Ishikawa (cell line): ENCODE results near the gene SLC25A26.

Experiments
- CEBPB ChIP-seq: IDR thresholded peaks from 2 replicates; pipeline ENCODE4 v1.6.1; 2012
- CREB1 ChIP-seq: IDR thresholded peaks from 2 replicates; pipeline ENCODE4 v1.6.1; 2012; ENCODE audit warnings: low read depth
- EGR1 ChIP-seq: IDR thresholded peaks from 2 replicates; pipeline ENCODE4 v1.6.1; 2012
- EP300 ChIP-seq: IDR thresholded peaks from 2 replicates; pipeline ENCODE4 v1.6.1; 2012; ENCODE audit warnings: borderline replicate concordance
- FOXM1 ChIP-seq: IDR thresholded peaks from 2 replicates; pipeline ENCODE4 v1.6.1; 2012; ENCODE audit warnings: low read depth, borderline replicate concordance
- NFIC ChIP-seq: IDR thresholded peaks from 2 replicates; pipeline ENCODE4 v1.6.1; 2012
- RAD21 ChIP-seq: IDR thresholded peaks from 2 replicates; pipeline ENCODE4 v1.6.1; 2012; ENCODE audit warnings: low read depth
- TAF1 ChIP-seq: IDR thresholded peaks from 2 replicates; pipeline ENCODE4 v1.6.1; 2012; ENCODE audit warnings: low read depth, mild to moderate bottlenecking
- TCF12 ChIP-seq: IDR thresholded peaks from 2 replicates; pipeline ENCODE4 v1.6.1; 2012; ENCODE audit warnings: low read depth
- TEAD4 ChIP-seq: IDR thresholded peaks from 2 replicates; pipeline ENCODE4 v1.6.1; 2012
- YY1 ChIP-seq: IDR thresholded peaks from 2 replicates; pipeline ENCODE4 v1.6.1; 2012; ENCODE audit warnings: low read depth
- ZBTB7A ChIP-seq: IDR thresholded peaks from 2 replicates; pipeline ENCODE4 v1.6.1; 2012; ENCODE audit warnings: low read depth
- TF ChIP-seq, protein P1 (sequence below): IDR thresholded peaks from 2 replicates; pipeline ENCODE4 v1.6.1; 2012; ENCODE audit warnings: low read depth, mild to moderate bottlenecking
- TF ChIP-seq, protein P2 (sequence below): IDR thresholded peaks from 2 replicates; pipeline ENCODE4 v1.6.1; 2012
- TF ChIP-seq, protein P3 (sequence below): IDR thresholded peaks from 2 replicates; pipeline ENCODE4 v1.6.1; 2012

Gene SLC25A26

DNA sequence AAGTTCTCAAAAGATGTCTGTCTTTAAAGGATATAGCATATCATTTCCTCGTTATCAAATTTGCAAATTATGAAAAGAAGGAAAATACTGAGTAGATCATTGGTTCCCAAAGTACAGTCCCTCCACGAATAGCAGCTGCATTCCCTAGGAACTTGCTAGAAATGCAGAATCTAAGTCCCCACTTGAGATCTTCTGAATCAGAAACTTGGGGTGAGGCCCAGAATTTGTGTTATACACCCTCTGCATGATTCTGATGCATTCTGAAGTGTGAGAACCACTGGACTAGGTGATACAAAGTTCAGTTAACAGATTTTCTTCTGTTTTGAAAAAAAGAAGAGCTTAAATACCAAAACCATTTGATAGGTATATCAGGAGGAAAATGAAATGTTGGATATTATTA, 77.1 kb downstream of the SLC25A26 start:
- TF ChIP-seq YY1 (no peak), CEBPB (no peak), CREB1 (no peak), RAD21 (no peak), TCF12 (no peak), ZBTB7A (no peak), TAF1 (no peak), EP300 (no peak), EGR1 (no peak), NFIC (no peak), FOXM1 (no peak), TEAD4 (no peak)
- TF ChIP-seq, protein P1, sequence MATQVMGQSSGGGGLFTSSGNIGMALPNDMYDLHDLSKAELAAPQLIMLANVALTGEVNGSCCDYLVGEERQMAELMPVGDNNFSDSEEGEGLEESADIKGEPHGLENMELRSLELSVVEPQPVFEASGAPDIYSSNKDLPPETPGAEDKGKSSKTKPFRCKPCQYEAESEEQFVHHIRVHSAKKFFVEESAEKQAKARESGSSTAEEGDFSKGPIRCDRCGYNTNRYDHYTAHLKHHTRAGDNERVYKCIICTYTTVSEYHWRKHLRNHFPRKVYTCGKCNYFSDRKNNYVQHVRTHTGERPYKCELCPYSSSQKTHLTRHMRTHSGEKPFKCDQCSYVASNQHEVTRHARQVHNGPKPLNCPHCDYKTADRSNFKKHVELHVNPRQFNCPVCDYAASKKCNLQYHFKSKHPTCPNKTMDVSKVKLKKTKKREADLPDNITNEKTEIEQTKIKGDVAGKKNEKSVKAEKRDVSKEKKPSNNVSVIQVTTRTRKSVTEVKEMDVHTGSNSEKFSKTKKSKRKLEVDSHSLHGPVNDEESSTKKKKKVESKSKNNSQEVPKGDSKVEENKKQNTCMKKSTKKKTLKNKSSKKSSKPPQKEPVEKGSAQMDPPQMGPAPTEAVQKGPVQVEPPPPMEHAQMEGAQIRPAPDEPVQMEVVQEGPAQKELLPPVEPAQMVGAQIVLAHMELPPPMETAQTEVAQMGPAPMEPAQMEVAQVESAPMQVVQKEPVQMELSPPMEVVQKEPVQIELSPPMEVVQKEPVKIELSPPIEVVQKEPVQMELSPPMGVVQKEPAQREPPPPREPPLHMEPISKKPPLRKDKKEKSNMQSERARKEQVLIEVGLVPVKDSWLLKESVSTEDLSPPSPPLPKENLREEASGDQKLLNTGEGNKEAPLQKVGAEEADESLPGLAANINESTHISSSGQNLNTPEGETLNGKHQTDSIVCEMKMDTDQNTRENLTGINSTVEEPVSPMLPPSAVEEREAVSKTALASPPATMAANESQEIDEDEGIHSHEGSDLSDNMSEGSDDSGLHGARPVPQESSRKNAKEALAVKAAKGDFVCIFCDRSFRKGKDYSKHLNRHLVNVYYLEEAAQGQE: no peak
- TF ChIP-seq, protein P2, sequence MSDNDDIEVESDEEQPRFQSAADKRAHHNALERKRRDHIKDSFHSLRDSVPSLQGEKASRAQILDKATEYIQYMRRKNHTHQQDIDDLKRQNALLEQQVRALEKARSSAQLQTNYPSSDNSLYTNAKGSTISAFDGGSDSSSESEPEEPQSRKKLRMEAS: no peak
- TF ChIP-seq, protein P3, sequence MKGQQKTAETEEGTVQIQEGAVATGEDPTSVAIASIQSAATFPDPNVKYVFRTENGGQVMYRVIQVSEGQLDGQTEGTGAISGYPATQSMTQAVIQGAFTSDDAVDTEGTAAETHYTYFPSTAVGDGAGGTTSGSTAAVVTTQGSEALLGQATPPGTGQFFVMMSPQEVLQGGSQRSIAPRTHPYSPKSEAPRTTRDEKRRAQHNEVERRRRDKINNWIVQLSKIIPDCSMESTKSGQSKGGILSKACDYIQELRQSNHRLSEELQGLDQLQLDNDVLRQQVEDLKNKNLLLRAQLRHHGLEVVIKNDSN: no peak

DNA sequence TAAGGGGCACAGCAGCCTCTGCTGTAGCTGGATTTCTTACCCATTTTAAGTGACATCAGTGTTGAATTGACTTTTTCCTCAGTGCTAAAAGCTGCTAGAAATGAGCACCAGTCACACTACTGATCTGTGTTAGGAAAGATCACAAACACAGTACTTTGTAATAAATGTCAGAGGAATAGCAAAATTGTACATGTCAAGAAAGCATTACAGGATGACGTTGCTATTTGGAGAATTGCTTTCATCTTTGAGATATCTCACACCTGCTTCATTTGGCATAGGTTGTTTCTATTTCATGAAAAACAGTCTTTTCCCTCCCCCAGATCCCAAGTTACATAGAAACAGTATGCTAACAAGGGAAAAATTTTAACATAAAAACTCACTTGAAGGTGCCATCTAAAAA, 77.8 kb downstream of the SLC25A26 start:
- no peak for TF ChIP-seq CEBPB
- TF ChIP-seq NFIC: no peak
- TF ChIP-seq RAD21: no peak
- no peak for TF ChIP-seq ZBTB7A
- TF ChIP-seq TCF12: no peak

DNA sequence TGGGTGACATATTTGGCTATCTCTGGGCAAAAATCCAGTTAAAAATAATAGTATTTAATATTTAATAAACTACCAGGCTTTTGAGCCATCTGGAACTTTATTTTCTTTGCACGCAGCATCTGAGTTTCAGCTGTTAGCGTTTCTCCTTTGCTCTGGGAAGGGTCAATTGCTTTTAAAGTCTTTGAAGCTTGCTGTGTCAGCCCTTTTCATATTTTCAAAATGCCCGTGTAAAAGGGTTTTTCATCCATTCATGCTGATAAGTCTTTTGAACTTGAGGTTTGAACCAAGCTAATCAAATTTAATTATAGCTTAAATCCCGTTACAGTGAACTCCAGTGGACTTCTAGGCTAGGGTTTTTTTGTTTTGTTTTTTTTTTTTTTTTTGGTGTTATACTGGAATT, 79.1 kb downstream of the SLC25A26 start:
- TF ChIP-seq, protein P3: no peak
- no peak for TF ChIP-seq CREB1
- no peak for TF ChIP-seq TEAD4
- TF ChIP-seq ZBTB7A: no peak
- no peak for TF ChIP-seq RAD21
- no peak for TF ChIP-seq EP300
- TF ChIP-seq TAF1: no peak
- TF ChIP-seq YY1: no peak
- TF ChIP-seq NFIC: no peak

DNA sequence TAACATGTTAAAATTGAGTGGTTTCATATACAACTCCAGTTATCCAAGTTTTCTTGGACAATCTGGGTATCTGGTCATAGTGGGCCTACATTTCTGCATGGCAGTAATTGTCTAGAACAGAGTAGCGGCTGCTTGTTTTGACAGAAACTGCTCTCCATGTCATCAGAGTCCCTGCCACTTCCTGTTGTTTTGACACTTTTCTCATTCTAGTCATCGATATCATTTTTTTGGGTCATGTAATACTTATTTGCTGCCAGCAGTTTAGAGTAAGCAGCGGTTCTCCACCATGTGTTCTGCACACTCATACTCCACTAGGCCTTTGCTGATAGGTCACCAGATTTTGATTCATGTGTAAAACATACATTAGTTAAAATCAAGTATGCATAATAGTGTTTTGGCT, 81.5 kb downstream of the SLC25A26 start:
- no peak for TF ChIP-seq FOXM1
- no peak for TF ChIP-seq TEAD4
- no peak for TF ChIP-seq CEBPB
- no peak for TF ChIP-seq TAF1
- TF ChIP-seq EP300: no peak
- no peak for TF ChIP-seq EGR1
- no peak for TF ChIP-seq RAD21
- TF ChIP-seq, protein P1: no peak
- TF ChIP-seq, protein P2: no peak
- TF ChIP-seq, protein P3: no peak

DNA sequence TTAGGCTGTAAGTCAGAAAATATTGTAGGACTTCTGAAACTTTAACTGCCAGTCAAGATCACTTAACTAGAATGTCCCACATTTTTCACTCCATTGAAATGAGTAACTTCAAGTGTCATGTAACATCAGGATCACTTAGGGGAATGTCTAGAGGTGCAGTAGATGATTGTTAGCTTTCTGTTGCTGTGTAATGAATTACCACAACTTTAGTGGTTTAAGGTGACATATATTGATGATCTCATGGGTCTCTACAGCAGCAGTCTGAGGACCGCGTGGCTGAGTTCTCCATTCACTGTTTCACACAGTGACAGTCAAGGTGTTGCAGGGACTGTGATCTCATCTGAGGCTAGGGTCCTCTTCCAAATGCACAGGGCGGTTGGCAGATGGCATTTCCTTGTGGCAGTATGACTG, 82.7 kb downstream of the SLC25A26 start:
- TF ChIP-seq RAD21: no peak
- TF ChIP-seq TCF12: no peak
- TF ChIP-seq YY1: no peak
- TF ChIP-seq TEAD4: no peak

DNA sequence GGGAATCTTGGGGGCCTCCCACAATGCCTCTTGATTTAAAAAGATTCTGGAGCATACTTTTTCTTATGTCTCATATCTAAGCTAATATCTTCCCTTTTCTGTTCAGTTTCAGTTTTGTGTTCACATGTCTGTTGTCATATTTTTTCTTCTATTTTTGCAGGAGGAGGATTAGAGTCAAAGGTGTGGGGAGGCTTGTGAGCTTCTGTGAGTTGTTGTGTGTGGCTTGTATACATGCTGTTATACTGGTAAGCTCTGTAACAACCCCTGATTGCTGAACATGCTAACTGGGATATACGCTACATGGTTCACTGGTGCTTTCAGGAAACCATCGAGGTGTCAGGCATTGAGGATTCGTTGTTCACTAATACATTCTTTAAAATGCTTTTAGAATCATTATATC, 83.5 kb downstream of the SLC25A26 start:
- TF ChIP-seq YY1 (no peak), NFIC (no peak), TAF1 (no peak), EGR1 (no peak), EP300 (no peak), TCF12 (no peak), CEBPB (no peak)
- TF ChIP-seq, protein P2: no peak

DNA sequence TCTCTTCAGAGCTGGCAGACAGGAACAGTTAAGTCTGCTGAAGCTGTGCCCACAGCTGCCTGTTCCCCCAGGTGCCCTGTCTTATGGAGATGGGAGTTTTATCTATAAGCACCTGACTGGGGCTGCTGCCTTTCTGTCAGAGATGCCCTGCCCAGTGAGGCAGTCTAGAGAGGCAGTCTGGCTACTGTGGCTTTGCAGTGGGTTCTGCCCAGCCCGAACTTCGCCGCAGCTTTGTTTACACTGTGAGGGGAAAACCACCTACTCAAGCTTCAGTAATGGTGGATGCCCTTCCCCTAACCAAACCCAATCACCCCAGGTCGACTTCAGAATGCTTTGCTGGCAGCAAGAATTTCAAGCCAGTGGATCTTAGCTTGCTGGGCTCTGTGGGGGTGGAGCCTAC, 91.2 kb downstream of the SLC25A26 start:
- TF ChIP-seq, protein P3: no peak
- no peak for TF ChIP-seq CREB1
- TF ChIP-seq EGR1: no peak
- no peak for TF ChIP-seq TEAD4
- TF ChIP-seq TAF1: no peak
- TF ChIP-seq, protein P2: no peak
- TF ChIP-seq ZBTB7A: no peak
- TF ChIP-seq, protein P1: no peak
- TF ChIP-seq FOXM1: no peak
